CD4-positive, alpha-beta T cell treated with Interleukin-6 at 100 ng/mL for 8 hours (primary cell): ENCODE data around the gene FBXO28.
A peak's percentile ranks its signal among the peaks of the same experiment; 100 is the strongest.

ENCODE experiments used
- DNase-seq: peaks from one replicate; pipeline ENCODE4 v3.0.0-alpha.2; 2020; ENCODE audit warnings: mixed read lengths, low spot score

FBXO28 gene

DNA sequence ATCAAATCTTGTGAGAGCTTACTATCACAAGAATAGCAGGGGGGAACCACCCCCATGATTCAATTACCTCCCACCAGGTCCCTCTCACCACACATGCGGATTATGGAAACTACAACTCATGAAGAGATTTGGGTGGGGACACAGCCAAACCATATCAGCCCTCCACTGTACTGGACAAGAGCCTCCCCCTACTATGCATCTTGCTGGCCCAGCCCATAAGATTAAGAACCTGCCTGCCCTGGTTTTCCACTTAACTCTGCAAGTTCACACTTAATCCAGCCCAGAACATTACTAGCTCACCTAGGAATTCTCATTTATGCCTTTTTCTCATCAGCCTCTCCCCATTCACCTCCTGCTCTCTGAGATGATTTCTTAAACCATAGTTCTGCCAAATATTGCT is 18.0 kb upstream of the FBXO28 start:
- DNase-seq = no peak

DNA sequence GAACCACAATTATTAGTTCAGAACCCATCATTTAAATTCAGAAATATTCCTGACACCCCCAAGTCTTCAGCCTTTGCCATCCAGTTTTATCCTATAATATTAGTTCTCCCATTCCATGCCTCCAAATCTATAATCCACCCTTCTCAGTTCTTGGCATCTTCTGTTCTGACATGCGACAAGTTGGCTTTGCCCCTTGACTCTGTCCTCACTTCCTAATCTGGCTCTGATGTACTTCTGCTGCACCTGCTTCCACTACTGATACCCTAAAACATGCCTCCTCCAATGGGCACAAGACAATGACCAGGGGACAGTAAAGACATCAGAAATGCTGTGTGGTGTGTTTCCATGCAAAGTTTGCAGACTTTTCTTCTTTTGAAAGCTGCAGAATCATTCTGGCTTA is 17.1 kb upstream of the FBXO28 start:
- no peak for DNase-seq

DNA sequence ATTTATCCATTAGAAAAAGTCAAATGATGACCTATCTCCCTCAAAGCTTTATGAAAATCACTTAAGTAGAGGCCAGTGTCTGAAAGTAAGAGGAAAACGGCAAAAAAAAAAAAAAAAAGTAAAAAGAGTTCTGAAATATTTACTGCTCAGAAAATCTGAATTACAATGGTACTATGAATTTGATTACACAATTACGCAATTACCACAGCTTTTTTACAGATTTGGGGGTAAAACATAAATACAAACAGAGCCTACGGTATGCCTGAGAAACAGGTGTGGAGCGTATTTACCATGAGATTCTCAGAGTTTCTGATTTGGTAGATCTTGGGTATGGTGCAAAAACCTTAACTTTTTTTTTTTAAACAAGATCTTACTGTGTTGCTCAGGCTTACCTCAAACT is 15.9 kb upstream of the FBXO28 start:
- DNase-seq = no peak

DNA sequence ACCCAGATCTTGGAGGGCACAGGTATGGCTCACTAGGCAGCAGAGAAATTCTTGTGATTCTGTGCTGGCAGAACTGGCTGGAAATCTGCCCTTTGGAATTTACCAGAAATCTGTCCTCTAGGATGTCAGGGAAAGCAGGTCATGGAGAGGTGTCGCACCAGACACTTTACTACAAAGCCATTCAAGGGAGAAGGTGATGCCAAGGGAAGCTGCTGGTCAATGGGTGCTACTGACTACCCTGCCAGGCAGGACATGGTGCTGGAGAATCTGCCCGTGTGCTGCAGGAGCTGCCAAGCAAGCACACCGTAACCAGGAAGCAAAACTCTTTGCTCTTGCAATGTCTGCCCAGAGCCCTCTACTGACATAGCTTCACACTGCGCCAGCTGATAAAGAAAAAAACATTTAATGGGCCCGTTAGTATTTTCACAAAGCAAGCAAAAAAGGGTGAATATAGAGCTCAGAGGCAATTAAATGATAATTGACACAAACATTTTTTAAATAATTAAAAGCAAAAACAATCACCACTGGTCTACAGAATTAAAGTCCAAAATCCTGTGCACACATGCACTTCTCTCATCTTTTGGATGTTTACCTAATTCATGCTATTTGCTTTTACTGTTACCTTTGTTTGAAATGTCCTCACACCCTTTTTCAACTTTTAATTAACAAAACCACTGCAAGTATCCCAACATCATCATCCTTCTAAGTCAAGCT is 7.2 kb upstream of the FBXO28 start:
- DNase-seq = no peak

DNA sequence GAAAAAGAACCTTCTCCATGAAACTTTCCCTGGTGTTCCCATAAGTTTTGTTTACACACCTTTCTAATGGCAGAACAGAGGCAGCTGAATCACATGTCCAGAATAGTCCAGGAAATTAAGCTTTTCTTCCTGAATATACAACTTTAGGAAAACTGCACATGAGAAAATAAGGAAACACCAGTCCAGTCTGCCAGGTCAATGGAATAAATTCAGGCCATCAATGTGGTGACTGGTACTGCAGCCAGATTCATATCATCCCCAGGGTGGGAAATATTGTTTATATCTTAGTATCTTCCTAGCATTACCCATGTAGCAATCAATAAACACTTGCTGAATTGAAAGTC is 6.7 kb upstream of the FBXO28 start:
- DNase-seq = no peak

DNA sequence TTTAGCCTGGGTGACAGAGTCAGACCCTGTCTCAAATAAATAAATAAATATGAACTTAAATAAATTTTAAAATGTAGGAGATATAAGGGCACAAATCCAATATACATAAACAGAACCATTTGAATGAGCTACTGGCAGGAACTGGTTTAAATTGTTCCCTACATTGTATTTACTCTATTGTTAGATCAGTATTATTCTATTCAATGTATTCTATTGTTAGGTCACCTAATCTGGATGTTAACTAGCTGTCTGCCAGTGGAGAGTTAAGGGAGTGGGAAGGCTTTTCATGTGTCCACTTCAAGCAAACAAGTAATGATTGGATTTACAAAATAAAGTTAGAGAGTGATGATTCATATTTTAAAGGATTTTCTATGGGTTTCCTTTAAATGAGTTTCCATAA is 4.9 kb upstream of the FBXO28 start:
- DNase-seq = no peak

DNA sequence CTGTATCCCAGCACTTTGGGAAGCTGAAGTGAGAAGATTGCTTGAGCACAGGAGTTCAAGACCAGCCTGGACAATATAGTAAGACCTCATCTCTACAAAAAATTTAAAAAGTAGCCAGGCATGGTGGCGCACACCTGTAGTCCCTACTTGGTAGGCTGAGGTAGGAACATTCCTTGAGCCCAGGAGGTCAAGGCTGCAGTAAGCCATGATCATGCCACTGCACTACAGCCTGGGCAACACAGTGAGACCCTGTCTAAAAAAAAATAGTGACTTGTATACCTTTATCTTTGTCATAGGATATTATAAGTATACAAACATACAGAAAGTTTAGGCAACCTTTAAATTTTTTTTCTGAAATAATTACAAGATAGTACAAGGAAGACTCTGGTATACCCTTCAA is 3.9 kb upstream of the FBXO28 start:
- DNase-seq = no peak

DNA sequence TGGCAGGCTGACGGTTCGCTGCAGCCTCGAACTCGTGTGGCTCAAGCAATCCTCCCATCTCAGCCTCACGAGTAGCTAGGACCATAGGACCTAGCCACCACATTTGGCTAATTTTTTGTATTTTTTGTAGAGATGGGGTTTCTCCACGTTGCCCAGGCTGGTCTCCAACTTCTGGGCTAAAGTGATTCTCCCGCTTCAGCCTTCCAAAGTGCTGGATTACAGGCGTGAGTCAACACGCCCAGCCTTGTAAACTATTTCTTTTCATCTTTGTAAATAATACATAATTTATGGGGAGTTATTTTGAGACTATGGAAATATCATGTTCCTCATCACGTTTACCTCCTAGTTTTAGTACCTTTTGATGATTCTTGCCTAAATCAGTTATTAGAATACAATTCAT is 906 bp upstream of the FBXO28 start:
- DNase-seq = no peak

DNA sequence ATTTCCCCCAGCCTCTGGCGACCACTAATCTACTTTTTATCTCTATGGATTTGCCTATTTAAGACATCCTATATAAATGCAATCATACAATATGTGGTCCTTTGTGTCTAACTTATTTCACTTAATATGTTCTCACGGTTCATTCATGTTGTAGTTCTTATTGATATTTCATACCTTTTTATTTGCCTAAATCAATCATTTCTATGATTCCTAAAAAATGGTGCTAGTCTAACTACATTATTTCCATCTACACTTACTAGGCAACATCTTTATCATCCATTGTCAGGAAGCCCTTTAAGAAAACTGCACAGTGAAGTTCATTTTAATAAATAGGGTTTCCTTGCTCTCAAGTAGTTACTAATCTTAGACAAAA is 380 bp upstream of the FBXO28 start:
- no peak for DNase-seq

DNA sequence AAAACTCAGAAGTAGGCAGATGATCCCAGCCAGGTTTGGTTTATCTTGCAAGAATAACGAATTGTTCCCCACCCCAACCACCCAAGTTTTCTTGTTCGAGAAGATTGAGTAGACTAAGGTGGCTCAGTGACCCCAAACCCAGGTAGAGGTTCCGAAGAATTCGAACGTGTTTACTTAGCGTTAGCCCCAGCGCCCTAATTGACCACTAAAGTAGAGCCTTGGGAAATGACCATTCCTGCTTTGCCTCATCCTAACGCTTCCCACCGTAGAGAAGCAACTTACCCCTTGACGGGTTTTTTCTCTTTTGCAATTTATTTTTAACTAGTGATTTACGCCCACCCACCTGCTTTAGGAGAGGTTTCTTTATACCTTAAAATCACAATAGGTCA is 870 bp downstream of the FBXO28 start:
- DNase-seq = no peak

DNA sequence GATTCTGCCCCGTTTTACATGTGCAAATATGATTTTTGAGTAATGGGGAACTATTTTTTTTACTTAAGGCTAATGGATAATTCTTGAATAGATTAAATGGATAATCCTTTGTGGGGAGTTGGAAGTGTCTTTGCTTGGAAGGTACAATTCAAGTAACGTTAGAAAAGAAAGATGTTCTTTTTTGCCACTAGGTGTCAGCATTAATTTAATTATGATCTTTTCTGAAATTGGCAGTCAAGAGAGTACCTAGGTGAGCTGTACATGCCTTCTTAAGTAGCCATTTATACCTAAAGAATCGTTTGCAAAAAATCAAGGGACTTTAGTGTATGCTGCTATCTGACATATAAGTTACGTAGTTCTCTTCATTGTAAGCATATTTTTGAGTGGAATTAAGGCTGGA is 2.2 kb downstream of the FBXO28 start:
- DNase-seq = peak; percentile 46

DNA sequence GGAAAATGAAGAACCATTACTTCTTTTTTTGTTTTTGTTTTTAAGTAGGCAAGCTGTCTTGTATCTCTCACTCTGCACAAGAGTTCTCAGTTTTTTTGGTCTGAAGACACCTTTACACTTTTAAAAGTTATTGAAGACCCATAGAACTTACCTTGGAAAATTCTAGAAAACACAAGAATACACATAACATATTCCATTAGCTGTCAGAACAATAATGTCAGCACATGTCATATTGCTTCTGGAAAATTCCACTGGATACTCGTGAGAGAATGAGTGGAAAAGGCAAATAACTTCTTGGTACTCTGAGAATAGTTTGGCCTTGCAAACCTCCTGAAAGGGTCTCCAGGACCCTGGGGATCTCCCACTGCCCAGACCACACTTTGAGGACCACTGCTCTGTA is 4.8 kb downstream of the FBXO28 start:
- no peak for DNase-seq

DNA sequence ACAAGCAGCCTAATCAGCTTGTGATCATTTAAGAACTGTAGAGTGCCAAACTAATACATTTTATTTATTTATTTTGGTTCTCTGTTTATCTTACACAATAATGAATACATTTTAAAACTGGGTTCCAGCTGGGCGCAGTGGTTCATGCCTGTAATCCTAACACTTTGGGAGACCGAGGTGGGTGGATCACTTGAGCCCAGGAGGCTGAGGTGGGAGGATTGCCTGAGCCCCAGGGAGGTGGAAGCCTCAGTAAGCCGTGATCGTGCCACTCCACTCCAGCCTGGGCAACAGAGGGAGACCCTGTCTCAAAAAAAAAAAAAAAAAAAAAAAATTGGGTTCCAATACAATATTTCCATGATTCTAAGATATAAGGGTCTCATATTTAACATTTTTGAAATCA is 9.2 kb downstream of the FBXO28 start:
- no peak for DNase-seq

DNA sequence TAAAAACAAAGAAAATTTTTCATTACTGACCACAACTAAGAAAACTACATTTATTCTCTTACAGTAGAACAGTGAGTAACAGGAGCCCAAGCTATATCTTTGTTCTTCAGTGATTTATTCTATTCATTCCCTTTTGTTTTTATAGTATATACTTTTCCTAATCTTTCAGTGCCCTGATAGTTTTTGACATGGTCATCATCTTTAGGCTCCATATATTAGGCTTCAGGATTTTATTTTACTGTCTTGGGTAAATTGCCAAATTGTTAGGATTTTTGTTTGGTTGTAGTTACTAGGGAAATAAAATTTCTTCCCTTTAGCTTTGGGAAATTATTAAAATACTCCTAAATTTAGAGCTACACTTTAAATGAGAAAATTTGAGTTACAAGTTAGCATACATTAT is 10.3 kb downstream of the FBXO28 start:
- DNase-seq = no peak

DNA sequence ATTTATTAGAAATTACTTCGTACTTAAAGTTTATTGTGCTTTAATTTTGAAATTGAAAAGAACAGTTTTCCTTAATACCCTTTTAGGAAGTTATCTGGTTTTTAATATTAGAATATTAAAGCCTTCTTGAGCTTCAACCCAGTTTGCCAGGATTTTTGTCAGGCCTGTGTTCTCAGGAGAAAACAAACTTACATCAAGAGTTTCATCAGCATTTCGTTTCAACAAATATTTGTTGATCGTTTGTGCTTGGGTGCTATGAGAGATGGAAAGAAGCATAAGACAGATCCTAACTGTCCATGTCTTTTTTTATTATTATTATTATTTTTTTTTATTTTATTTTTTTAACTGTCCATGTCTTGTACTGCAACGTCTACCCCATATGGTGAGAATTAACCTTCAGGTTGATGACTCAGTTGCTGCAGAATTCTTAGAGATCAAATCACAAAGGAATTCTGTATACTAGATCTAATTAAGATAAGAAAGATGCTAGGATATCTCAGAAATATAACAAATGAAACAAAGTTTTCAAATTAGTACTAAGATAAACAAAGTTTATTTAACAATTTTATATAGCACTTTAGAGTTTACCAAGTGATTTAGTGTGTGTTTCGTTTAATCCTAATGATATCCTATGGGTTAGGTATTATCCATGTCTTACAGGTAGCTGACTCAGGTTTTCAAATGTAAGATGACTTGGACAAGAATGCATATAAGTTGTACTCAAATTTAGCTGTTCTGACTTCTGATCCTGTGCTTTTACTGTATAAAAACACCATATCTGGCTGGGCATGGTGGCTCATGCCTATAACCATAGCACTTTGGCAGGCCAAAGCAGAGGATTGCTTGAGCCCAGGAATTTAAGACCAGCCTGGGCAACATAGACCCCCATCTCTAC is 14.3 kb downstream of the FBXO28 start:
- DNase-seq = no peak

DNA sequence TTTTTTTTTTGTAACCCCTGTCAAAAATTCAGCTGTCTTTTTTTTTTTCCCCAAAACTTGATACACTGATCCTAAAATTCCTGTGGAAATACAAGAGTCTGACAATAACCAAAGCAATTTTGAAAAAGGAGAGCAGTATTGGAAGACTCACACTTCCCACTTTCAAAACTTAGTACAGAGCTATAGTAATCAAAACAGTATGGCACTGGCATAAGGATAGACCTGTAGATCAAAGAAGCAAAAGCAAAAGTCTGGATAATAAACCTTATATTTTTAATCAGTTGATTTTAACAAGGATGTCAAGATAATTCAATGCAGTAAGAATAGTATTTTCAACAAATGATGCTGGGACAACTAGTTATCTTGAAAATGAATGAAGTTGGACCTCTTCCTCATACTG is 17.3 kb downstream of the FBXO28 start:
- DNase-seq = no peak

DNA sequence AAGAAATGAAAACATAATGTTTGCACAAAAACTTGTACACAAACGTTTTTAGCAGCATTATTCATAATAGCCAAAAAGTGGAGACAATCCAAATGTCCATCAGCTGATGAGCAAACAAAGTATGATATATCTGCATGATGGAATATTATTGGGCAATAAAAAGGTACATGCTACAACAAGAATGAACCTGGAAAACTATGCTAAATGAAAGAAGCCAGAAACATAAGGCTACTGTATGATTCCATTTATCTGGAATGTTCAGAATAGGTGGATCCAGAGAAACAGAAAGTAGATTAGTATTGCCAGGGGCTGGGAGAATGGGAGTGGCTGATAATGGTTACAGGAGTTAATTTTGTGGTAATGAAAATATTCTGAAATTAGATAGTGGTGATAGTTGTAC is 19.0 kb downstream of the FBXO28 start:
- DNase-seq = no peak

DNA sequence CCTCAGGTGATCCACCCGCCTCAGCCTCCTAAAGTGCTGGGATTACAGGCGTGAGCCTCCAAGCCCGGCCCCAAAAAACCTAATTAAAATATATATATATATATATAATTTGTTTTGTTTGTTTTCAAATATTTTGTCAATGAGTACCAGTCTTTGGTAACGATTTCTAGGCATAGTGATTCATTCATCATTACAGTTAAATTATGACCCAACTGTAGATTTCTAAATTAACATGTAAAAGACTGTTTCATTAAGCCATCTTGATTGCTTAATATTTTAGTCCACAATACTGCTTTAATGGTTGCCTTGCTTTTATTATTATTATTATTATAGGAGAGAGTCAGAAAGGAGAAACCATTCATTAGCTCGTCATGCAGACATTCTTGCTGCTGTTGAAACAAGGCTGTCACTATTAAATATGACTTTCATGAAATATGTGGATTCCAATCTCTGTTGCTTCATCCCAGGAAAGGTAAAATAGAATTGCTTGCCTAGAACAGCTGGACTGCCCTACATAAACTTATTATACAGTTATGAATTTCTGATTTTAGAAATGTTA is 19.9 kb downstream of the FBXO28 start:
- no peak for DNase-seq

DNA sequence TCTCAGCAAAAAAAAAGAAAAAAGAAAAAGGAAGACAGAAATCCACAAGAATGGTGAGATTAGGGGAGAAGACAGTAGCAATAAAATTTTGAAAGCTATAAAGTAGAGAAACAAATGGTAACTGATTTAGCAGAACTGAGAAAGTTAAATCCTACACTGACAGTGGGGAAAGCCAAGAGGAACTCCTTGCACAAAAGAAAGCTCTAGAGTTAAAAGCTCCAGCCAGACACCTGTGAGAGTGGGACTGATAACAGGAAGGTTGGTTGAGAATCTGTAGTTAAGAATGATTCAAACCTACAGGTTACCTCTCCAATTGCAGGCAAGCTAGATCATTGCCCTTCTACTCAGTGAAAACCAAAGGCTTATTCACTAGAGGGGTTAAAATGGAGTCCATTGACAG is 23.6 kb downstream of the FBXO28 start:
- DNase-seq = no peak

DNA sequence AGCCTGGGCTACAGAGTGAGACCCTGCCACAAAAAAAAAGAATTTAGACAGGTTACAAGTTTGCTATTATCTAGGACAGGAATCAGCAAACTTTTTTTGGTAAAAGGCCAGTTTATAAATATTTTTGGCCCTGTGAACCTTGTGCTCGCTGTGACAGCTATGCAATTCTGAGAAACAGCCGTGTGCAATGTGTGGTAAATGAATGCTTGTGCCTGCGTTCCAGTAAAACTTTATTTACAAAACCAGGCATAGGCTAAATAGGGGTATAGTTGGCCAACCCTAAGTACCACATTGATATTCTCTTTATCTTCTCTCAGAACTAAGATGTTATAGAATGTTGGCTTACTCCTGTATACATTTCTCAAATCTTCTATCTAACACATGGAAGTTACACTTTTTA is 24.3 kb downstream of the FBXO28 start:
- DNase-seq = no peak

DNA sequence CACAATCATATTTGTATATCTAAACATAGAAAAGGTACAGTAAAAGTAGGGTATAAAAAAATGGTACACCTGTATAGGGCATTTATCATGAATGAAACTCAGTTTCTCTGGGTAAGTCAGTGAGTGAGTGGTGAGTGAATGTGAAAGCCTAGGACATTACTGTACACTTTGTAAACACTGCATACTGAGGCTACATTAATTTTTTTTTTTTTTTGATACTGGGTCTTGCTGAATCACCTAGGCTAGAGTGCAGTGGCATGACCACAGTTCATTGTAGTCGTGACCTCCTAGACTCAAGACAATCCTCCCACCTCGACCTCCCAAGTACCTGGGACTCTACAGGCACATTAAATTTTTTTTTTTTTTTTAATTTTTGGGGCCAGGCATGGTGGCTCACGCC is 27.8 kb downstream of the FBXO28 start:
- no peak for DNase-seq

DNA sequence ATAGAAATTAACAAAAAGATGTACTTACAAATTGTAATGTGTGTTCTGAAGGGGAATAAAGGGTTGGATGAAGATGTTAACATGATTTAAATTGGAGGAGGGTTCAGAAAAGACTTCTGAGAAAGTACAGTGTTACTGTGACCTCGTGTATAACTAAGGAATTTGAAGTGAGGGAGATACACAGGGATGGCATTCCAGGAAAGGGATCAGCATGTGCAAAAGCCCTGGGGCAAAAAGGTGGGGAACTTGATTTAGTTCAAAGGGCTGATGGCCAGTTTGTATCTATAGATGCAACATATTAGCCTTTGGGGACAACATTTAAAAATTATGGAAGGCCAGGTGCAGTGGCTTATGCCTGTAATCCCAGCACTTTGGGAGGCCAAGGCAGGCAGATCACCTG is 35.8 kb downstream of the FBXO28 start:
- no peak for DNase-seq

DNA sequence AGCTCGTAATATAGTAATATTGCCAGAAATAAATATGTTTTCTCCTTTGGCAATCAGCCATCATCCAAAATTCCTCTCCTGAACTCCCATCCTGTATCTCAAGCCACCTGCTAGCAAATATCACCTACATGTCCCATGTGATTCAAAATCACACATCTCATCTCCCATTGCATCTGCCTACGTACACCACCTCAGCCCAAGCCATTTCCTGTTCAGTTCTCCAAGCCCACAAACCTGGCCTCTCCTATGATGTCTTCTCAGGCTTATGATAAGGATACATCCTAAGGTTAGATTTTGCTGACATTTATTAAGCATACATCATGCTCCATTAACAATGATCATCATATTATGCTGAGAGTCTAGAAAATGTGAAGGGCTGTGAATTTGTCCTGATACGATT is 37.2 kb downstream of the FBXO28 start:
- no peak for DNase-seq

DNA sequence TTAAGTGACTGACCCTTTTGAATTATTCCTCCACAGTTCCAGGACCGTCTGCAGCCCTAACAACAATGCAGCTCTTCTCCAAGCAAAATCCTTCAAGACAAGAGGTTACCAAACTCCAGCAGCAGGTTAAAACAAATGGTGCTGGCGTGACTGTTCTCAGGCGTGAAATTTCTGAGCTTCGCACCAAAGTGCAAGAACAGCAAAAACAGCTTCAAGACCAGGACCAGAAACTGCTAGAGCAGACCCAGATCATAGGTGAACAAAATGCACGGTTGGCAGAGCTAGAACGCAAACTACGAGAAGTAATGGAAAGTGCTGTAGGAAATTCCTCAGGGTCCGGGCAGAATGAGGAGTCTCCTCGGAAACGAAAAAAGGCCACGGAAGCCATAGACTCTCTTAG is 43.4 kb downstream of the FBXO28 start:
- no peak for DNase-seq
